Upper lobe of right lung (tissue), 1 donor: ENCODE data around the gene RTTN. TPM values are rescaled to one million over a fixed set of nuclear protein-coding genes. Genes with fewer than 3 reads are reported as not detected.

Source experiments
- ATAC-seq: fragments of 200-7000 bp; cut with Tn5 transposase; one replicate; pipeline ENCODE4 v1.9.1; 2020; ENCODE audit warnings: mild to moderate bottlenecking, moderate library complexity
- DNase-seq: peaks from one replicate; pipeline ENCODE4 v3.0.0-alpha.2; 2020
- H3K27ac ChIP-seq: fragments of 200-600 bp; one replicate; pipeline ENCODE4 v1.8.0; 2022
- H3K27me3 ChIP-seq: fragments of 200-600 bp; one replicate; pipeline ENCODE4 v1.8.0; 2022; ENCODE audit warnings: mild to moderate bottlenecking
- H3K36me3 ChIP-seq: fragments of 200-600 bp; one replicate; pipeline ENCODE4 v1.8.0; 2022
- H3K4me1 ChIP-seq: fragments of 200-600 bp; one replicate; pipeline ENCODE4 v1.8.0; 2022
- H3K4me3 ChIP-seq: fragments of 200-600 bp; one replicate; pipeline ENCODE4 v1.8.0; 2022; ENCODE audit warnings: mild to moderate bottlenecking
- H3K9me3 ChIP-seq: fragments of 200-600 bp; one replicate; pipeline ENCODE4 v1.8.0; 2022
- CTCF ChIP-seq: fragments of 200-600 bp; IDR thresholded peaks from one replicate; pipeline ENCODE4 v1.8.0; 2022; ENCODE audit warnings: antibody characterized with exemption
- intact Hi-C: fragments of 100-400 bp; cut with DNase I; formaldehyde crosslinking; loops from one replicate; pipeline ENCODE4 v1.11.0; 2022
- total RNA-seq: library from RNA; stranded (reverse); fragmentation: NEBNext Ultra II Directional; extraction: Animal tissue kit (Norgen Biotek cat#: 25700); gene quantifications from one replicate; pipeline ENCODE4 v1.2.1, GENCODE V29; 2021
- donor health status: DM: no; HTN: yes; CAD: no; lungs with severe emphysema.

RTTN gene
- total RNA-seq, 1 donor from 2014 or later = 13.0 TPM

- DNase-seq = no peak
- no peaks in the 10 kb centered on the region for H3K9me3 ChIP-seq
- ATAC-seq = no peak
- no peak overlapping the region for H3K27ac ChIP-seq
- no peaks in the 10 kb centered on the region for H3K4me1 ChIP-seq
- no peak overlapping the region for H3K4me3 ChIP-seq
- intact Hi-C loops = no loop called here
- H3K27me3 ChIP-seq = peaks cover 7% of the 10 kb centered on the region
- H3K36me3 ChIP-seq = no peaks in the 10 kb centered on the region
- no peak for TF ChIP-seq CTCF
Observed at GRCh38 chr18:70219688-70220087, 14.2 kb upstream of the RTTN start.

GRCh38 chr18:70216788-70217187 lies 11.3 kb upstream of the RTTN start:
- Histone ChIP-seq H3K36me3 (no peaks in the 10 kb centered on the region), H3K27me3 (peaks cover 7% of the 10 kb centered on the region), H3K27ac (no peak overlapping the region), H3K4me3 (no peak overlapping the region), H3K9me3 (no peaks in the 10 kb centered on the region), H3K4me1 (no peaks in the 10 kb centered on the region)
- TF ChIP-seq CTCF = no peak
- ATAC-seq (no peak), DNase-seq (no peak)
- intact Hi-C loops = no loop called here

- Histone ChIP-seq H3K36me3 (peaks cover 7% of the 10 kb centered on the region), H3K27ac (no peak overlapping the region), H3K4me3 (no peak overlapping the region), H3K9me3 (no peaks in the 10 kb centered on the region), H3K27me3 (no peaks in the 10 kb centered on the region), H3K4me1 (peaks cover 9% of the 10 kb centered on the region)
- no peak for TF ChIP-seq CTCF
- no peak for DNase-seq
- no peak for ATAC-seq
- intact Hi-C loops = no loop called here
Observed at GRCh38 chr18:70207181-70207580, 1.7 kb upstream of the RTTN start.

GRCh38 chr18:70200286-70200685 lies 5.2 kb downstream of the RTTN start:
- intact Hi-C loops = no loop called here
- Histone ChIP-seq H3K4me3 (no peak overlapping the region), H3K9me3 (no peaks in the 10 kb centered on the region), H3K27ac (no peak overlapping the region), H3K36me3 (peaks cover 51% of the 10 kb centered on the region), H3K4me1 (peaks cover 9% of the 10 kb centered on the region), H3K27me3 (no peaks in the 10 kb centered on the region)
- DNase-seq (no peak), ATAC-seq (no peak)
- TF ChIP-seq CTCF = no peak

- no peaks in the 10 kb centered on the region for H3K27me3 ChIP-seq
- no peak for ATAC-seq
- H3K4me3 ChIP-seq = no peak overlapping the region
- TF ChIP-seq CTCF = no peak
- no peaks in the 10 kb centered on the region for H3K4me1 ChIP-seq
- H3K9me3 ChIP-seq = no peaks in the 10 kb centered on the region
- intact Hi-C loops = loop anchor here (10.0 kb wide), 2 partner anchors 227 to 257 kb away; no protein-coding TSS in a partner anchor
- H3K27ac ChIP-seq = no peak overlapping the region
- DNase-seq = no peak
- peaks cover 65% of the 10 kb centered on the region for H3K36me3 ChIP-seq
Observed at GRCh38 chr18:70197844-70198243, 7.6 kb downstream of the RTTN start.

- Histone ChIP-seq H3K4me1 (no peaks in the 10 kb centered on the region), H3K4me3 (no peak overlapping the region), H3K27ac (no peak overlapping the region), H3K36me3 (peaks cover 69% of the 10 kb centered on the region), H3K9me3 (no peaks in the 10 kb centered on the region), H3K27me3 (no peaks in the 10 kb centered on the region)
- intact Hi-C loops = loop anchor here (10.0 kb wide), 2 partner anchors 228 to 258 kb away; no protein-coding TSS in a partner anchor
- no peak for TF ChIP-seq CTCF
- DNase-seq = no peak
- no peak for ATAC-seq
Observed at GRCh38 chr18:70197026-70197425, 8.5 kb downstream of the RTTN start.
